Measurements from ENCODE around the gene LNPK. TPM values are rescaled to one million over a fixed set of nuclear protein-coding genes. Genes with fewer than 3 reads are reported as not detected.

The LNPK gene
- 33.0 and 47.2 TPM in 2 replicates for total RNA-seq (2012; rRNA removed)

GRCh38 chr2:176001916-176002687 lies at the start of gene LNPK:
LNPK (minus strand) TSS chr2:176002267; CDS start chr2:175995584, 6,683 bp downstream.
- peak within 1 kb of the TSS; percentile 89 for H3K9ac ChIP-seq (ENCODE audit: low read depth, low read length)
- H3K36me3 ChIP-seq (ENCODE audit: insufficient read depth, low read length) = no peaks in the 10 kb centered on the region
- H3K27me3 ChIP-seq (ENCODE audit: control insufficient read depth, insufficient read depth, low read length) = no peaks in the 10 kb centered on the region
- peak within 1 kb of the TSS; percentile 80 for H3K4me3 ChIP-seq (ENCODE audit: low read length)
- peaks cover 6% of the 10 kb centered on the region for H3K4me1 ChIP-seq (ENCODE audit: control insufficient read depth, insufficient read depth, low read length)
- no peaks in the 10 kb centered on the region for H3K9me3 ChIP-seq (replicated peaks; ENCODE audit: low read length)
- peak within 1 kb of the TSS; percentile 94 for H3K4me2 ChIP-seq (ENCODE audit: low read length)

- H3K27me3 ChIP-seq (ENCODE audit: control insufficient read depth, insufficient read depth, low read length) = peaks cover 5% of the 10 kb centered on the region
- H3K4me2 ChIP-seq (ENCODE audit: low read length) = no peak overlapping the region
- no peaks in the 10 kb centered on the region for H3K36me3 ChIP-seq (ENCODE audit: insufficient read depth, low read length)
- no peaks in the 10 kb centered on the region for H3K9me3 ChIP-seq (replicated peaks; ENCODE audit: low read length)
- no peaks in the 10 kb centered on the region for H3K4me1 ChIP-seq (ENCODE audit: control insufficient read depth, insufficient read depth, low read length)
- H3K4me3 ChIP-seq (ENCODE audit: low read length) = no peak overlapping the region
- H3K9ac ChIP-seq (ENCODE audit: low read depth, low read length) = no peak overlapping the region
Measured at GRCh38 chr2:176039375-176039774, 37.3 kb upstream of the LNPK start.

GRCh38 chr2:176038694-176039093 lies 36.6 kb upstream of the LNPK start:
- H3K9me3 ChIP-seq (replicated peaks; ENCODE audit: low read length) = no peaks in the 10 kb centered on the region
- no peak overlapping the region for H3K9ac ChIP-seq (ENCODE audit: low read depth, low read length)
- H3K4me1 ChIP-seq (ENCODE audit: control insufficient read depth, insufficient read depth, low read length) = no peaks in the 10 kb centered on the region
- peaks cover 5% of the 10 kb centered on the region for H3K27me3 ChIP-seq (ENCODE audit: control insufficient read depth, insufficient read depth, low read length)
- no peak overlapping the region for H3K4me3 ChIP-seq (ENCODE audit: low read length)
- H3K36me3 ChIP-seq (ENCODE audit: insufficient read depth, low read length) = no peaks in the 10 kb centered on the region
- no peak overlapping the region for H3K4me2 ChIP-seq (ENCODE audit: low read length)

- H3K9ac ChIP-seq (ENCODE audit: low read depth, low read length) = no peak overlapping the region
- no peaks in the 10 kb centered on the region for H3K4me1 ChIP-seq (ENCODE audit: control insufficient read depth, insufficient read depth, low read length)
- peaks cover 5% of the 10 kb centered on the region for H3K27me3 ChIP-seq (ENCODE audit: control insufficient read depth, insufficient read depth, low read length)
- H3K4me3 ChIP-seq (ENCODE audit: low read length) = no peak overlapping the region
- no peak overlapping the region for H3K4me2 ChIP-seq (ENCODE audit: low read length)
- H3K36me3 ChIP-seq (ENCODE audit: insufficient read depth, low read length) = no peaks in the 10 kb centered on the region
- no peaks in the 10 kb centered on the region for H3K9me3 ChIP-seq (replicated peaks; ENCODE audit: low read length)
Measured at GRCh38 chr2:176035013-176035691, 33.1 kb upstream of the LNPK start.

GRCh38 chr2:176027806-176028205 lies 25.7 kb upstream of the LNPK start:
- H3K4me3 ChIP-seq (ENCODE audit: low read length) = no peak overlapping the region
- H3K9ac ChIP-seq (ENCODE audit: low read depth, low read length) = no peak overlapping the region
- H3K4me2 ChIP-seq (ENCODE audit: low read length) = no peak overlapping the region
- H3K9me3 ChIP-seq (replicated peaks; ENCODE audit: low read length) = no peaks in the 10 kb centered on the region
- H3K27me3 ChIP-seq (ENCODE audit: control insufficient read depth, insufficient read depth, low read length) = no peaks in the 10 kb centered on the region
- H3K36me3 ChIP-seq (ENCODE audit: insufficient read depth, low read length) = no peaks in the 10 kb centered on the region
- no peaks in the 10 kb centered on the region for H3K4me1 ChIP-seq (ENCODE audit: control insufficient read depth, insufficient read depth, low read length)

GRCh38 chr2:176025932-176026331 lies 23.9 kb upstream of the LNPK start:
- H3K27me3 ChIP-seq (ENCODE audit: control insufficient read depth, insufficient read depth, low read length) = no peaks in the 10 kb centered on the region
- H3K9me3 ChIP-seq (replicated peaks; ENCODE audit: low read length) = no peaks in the 10 kb centered on the region
- H3K4me2 ChIP-seq (ENCODE audit: low read length) = no peak overlapping the region

GRCh38 chr2:176024083-176024482 lies 22.0 kb upstream of the LNPK start:
- no peaks in the 10 kb centered on the region for H3K4me1 ChIP-seq (ENCODE audit: control insufficient read depth, insufficient read depth, low read length)
- H3K27me3 ChIP-seq (ENCODE audit: control insufficient read depth, insufficient read depth, low read length) = no peaks in the 10 kb centered on the region
- no peak overlapping the region for H3K9ac ChIP-seq (ENCODE audit: low read depth, low read length)
- H3K4me2 ChIP-seq (ENCODE audit: low read length) = no peak overlapping the region
- no peaks in the 10 kb centered on the region for H3K9me3 ChIP-seq (replicated peaks; ENCODE audit: low read length)
- H3K36me3 ChIP-seq (ENCODE audit: insufficient read depth, low read length) = no peaks in the 10 kb centered on the region
- H3K4me3 ChIP-seq (ENCODE audit: low read length) = no peak overlapping the region

More at GRCh38 chr2:176025932-176026331, 23.9 kb upstream of the LNPK start:
- H3K9ac ChIP-seq (ENCODE audit: low read depth, low read length) = no peak overlapping the region
- no peak overlapping the region for H3K4me3 ChIP-seq (ENCODE audit: low read length)
- no peaks in the 10 kb centered on the region for H3K36me3 ChIP-seq (ENCODE audit: insufficient read depth, low read length)
- H3K4me1 ChIP-seq (ENCODE audit: control insufficient read depth, insufficient read depth, low read length) = no peaks in the 10 kb centered on the region

GRCh38 chr2:176022048-176022447 lies 20.0 kb upstream of the LNPK start:
- Histone ChIP-seq H3K4me3 (ENCODE audit: low read length) (no peak overlapping the region), H3K36me3 (ENCODE audit: insufficient read depth, low read length) (no peaks in the 10 kb centered on the region), H3K4me1 (ENCODE audit: control insufficient read depth, insufficient read depth, low read length) (no peaks in the 10 kb centered on the region), H3K9me3 (replicated peaks; ENCODE audit: low read length) (no peaks in the 10 kb centered on the region), H3K27me3 (ENCODE audit: control insufficient read depth, insufficient read depth, low read length) (no peaks in the 10 kb centered on the region), H3K9ac (ENCODE audit: low read depth, low read length) (no peak overlapping the region), H3K4me2 (ENCODE audit: low read length) (no peak overlapping the region)

- no peaks in the 10 kb centered on the region for H3K9me3 ChIP-seq (replicated peaks; ENCODE audit: low read length)
- no peaks in the 10 kb centered on the region for H3K4me1 ChIP-seq (ENCODE audit: control insufficient read depth, insufficient read depth, low read length)
- no peak overlapping the region for H3K4me2 ChIP-seq (ENCODE audit: low read length)
- H3K36me3 ChIP-seq (ENCODE audit: insufficient read depth, low read length) = no peaks in the 10 kb centered on the region
- no peak overlapping the region for H3K4me3 ChIP-seq (ENCODE audit: low read length)
- no peaks in the 10 kb centered on the region for H3K27me3 ChIP-seq (ENCODE audit: control insufficient read depth, insufficient read depth, low read length)
- no peak overlapping the region for H3K9ac ChIP-seq (ENCODE audit: low read depth, low read length)
Measured at GRCh38 chr2:176020400-176020799, 18.3 kb upstream of the LNPK start.

- Histone ChIP-seq H3K9ac (ENCODE audit: low read depth, low read length) (no peak overlapping the region), H3K4me1 (ENCODE audit: control insufficient read depth, insufficient read depth, low read length) (no peaks in the 10 kb centered on the region), H3K27me3 (ENCODE audit: control insufficient read depth, insufficient read depth, low read length) (no peaks in the 10 kb centered on the region), H3K4me3 (ENCODE audit: low read length) (no peak overlapping the region), H3K36me3 (ENCODE audit: insufficient read depth, low read length) (no peaks in the 10 kb centered on the region), H3K4me2 (ENCODE audit: low read length) (no peak overlapping the region), H3K9me3 (replicated peaks; ENCODE audit: low read length) (no peaks in the 10 kb centered on the region)
Measured at GRCh38 chr2:176018708-176019107, 16.6 kb upstream of the LNPK start.

GRCh38 chr2:176009445-176009844 lies 7.4 kb upstream of the LNPK start:
- no peak overlapping the region for H3K4me2 ChIP-seq (ENCODE audit: low read length)
- H3K4me1 ChIP-seq (ENCODE audit: control insufficient read depth, insufficient read depth, low read length) = no peaks in the 10 kb centered on the region
- H3K27me3 ChIP-seq (ENCODE audit: control insufficient read depth, insufficient read depth, low read length) = no peaks in the 10 kb centered on the region
- H3K36me3 ChIP-seq (ENCODE audit: insufficient read depth, low read length) = no peaks in the 10 kb centered on the region
- no peaks in the 10 kb centered on the region for H3K9me3 ChIP-seq (replicated peaks; ENCODE audit: low read length)
- no peak overlapping the region for H3K4me3 ChIP-seq (ENCODE audit: low read length)
- no peak overlapping the region for H3K9ac ChIP-seq (ENCODE audit: low read depth, low read length)

GRCh38 chr2:176004934-176005333 lies 2.9 kb upstream of the LNPK start:
- Histone ChIP-seq H3K9me3 (replicated peaks; ENCODE audit: low read length) (no peaks in the 10 kb centered on the region), H3K36me3 (ENCODE audit: insufficient read depth, low read length) (no peaks in the 10 kb centered on the region), H3K4me3 (ENCODE audit: low read length) (no peak overlapping the region), H3K9ac (ENCODE audit: low read depth, low read length) (no peak overlapping the region), H3K4me2 (ENCODE audit: low read length) (no peak overlapping the region), H3K4me1 (ENCODE audit: control insufficient read depth, insufficient read depth, low read length) (peaks cover 6% of the 10 kb centered on the region), H3K27me3 (ENCODE audit: control insufficient read depth, insufficient read depth, low read length) (no peaks in the 10 kb centered on the region)

All from skeletal muscle satellite cell (primary cell).